ENCODE measurements around the gene SPEM3.
A peak's percentile ranks its signal among the peaks of the same experiment; 100 is the strongest.

Gene SPEM3

GRCh38 chr17:7393613-7394451 lies 34.8 kb upstream of the SPEM3 start:
- H3K9ac ChIP-seq (ENCODE audit: low read depth, low read length, poor library complexity, severe bottlenecking) = peak overlapping the region; percentile 71
- H3K9me2 ChIP-seq (replicated peaks; ENCODE audit: low read depth, low read length) = no peaks in the 10 kb centered on the region
- peak; percentile 33 for TF ChIP-seq CTCF (conservative IDR thresholded peaks at IDR 0.05; ENCODE audit: low read length)
- no peak for TF ChIP-seq EZH2phosphoT487 (IDR thresholded peaks at IDR 0.05; ENCODE audit: borderline replicate concordance)
- H3K27me3 ChIP-seq (ENCODE audit: insufficient read depth, low read length, poor library complexity, severe bottlenecking) = no peaks in the 10 kb centered on the region
- peaks cover 14% of the 10 kb centered on the region for H3K4me1 ChIP-seq (ENCODE audit: insufficient read depth, low read length, poor library complexity, severe bottlenecking)
- H2AFZ ChIP-seq (ENCODE audit: low read length) = peak overlapping the region; percentile 74
- H3K4me3 ChIP-seq (ENCODE audit: low read length, poor library complexity, severe bottlenecking) = peak overlapping the region; percentile 74
- no peaks in the 10 kb centered on the region for H3K36me3 ChIP-seq (ENCODE audit: insufficient read depth, low read length)
- H3K4me2 ChIP-seq (ENCODE audit: low read depth, low read length, poor library complexity, severe bottlenecking) = peak overlapping the region; percentile 90
- H3K9me3 ChIP-seq (ENCODE audit: insufficient read depth, low read depth, low read length) = no peaks in the 10 kb centered on the region
- no peaks in the 10 kb centered on the region for H3K79me2 ChIP-seq (ENCODE audit: insufficient read depth, low read length)
- no peaks in the 10 kb centered on the region for H4K20me1 ChIP-seq (ENCODE audit: insufficient read depth, low read length, poor library complexity, severe bottlenecking)
- H3F3A ChIP-seq (ENCODE audit: low read depth) = no peaks in the 10 kb centered on the region

- Histone ChIP-seq H3K27me3 (ENCODE audit: insufficient read depth, low read length, poor library complexity, severe bottlenecking) (no peaks in the 10 kb centered on the region), H3K9me2 (replicated peaks; ENCODE audit: low read depth, low read length) (no peaks in the 10 kb centered on the region), H3K4me1 (ENCODE audit: insufficient read depth, low read length, poor library complexity, severe bottlenecking) (peaks cover 14% of the 10 kb centered on the region), H3K79me2 (ENCODE audit: insufficient read depth, low read length) (no peaks in the 10 kb centered on the region), H3K4me3 (ENCODE audit: low read length, poor library complexity, severe bottlenecking) (peak within 1 kb of the TSS; percentile 74), H3K36me3 (ENCODE audit: insufficient read depth, low read length) (no peaks in the 10 kb centered on the region), H3K9me3 (ENCODE audit: insufficient read depth, low read depth, low read length) (no peaks in the 10 kb centered on the region), H2AFZ (ENCODE audit: low read length) (peak within 1 kb of the TSS; percentile 74), H3K9ac (ENCODE audit: low read depth, low read length, poor library complexity, severe bottlenecking) (peak within 1 kb of the TSS; percentile 71), H4K20me1 (ENCODE audit: insufficient read depth, low read length, poor library complexity, severe bottlenecking) (no peaks in the 10 kb centered on the region), H3F3A (ENCODE audit: low read depth) (no peaks in the 10 kb centered on the region), H3K4me2 (ENCODE audit: low read depth, low read length, poor library complexity, severe bottlenecking) (peak within 1 kb of the TSS; percentile 90)
- TF ChIP-seq CTCF (conservative IDR thresholded peaks at IDR 0.05; ENCODE audit: low read length) (peak; percentile 48), EZH2phosphoT487 (IDR thresholded peaks at IDR 0.05; ENCODE audit: borderline replicate concordance) (no peak)
These were observed 34.0 kb upstream of the SPEM3 start, which contains the start of gene PLSCR3 for GRCh38 chr17:7394452-7395191. PLSCR3 (minus strand) TSS chr17:7394525; CDS start chr17:7394110, 415 bp downstream.

- Histone ChIP-seq H3K9me2 (replicated peaks; ENCODE audit: low read depth, low read length) (no peaks in the 10 kb centered on the region), H4K20me1 (ENCODE audit: insufficient read depth, low read length, poor library complexity, severe bottlenecking) (no peaks in the 10 kb centered on the region), H3K4me1 (ENCODE audit: insufficient read depth, low read length, poor library complexity, severe bottlenecking) (peaks cover 14% of the 10 kb centered on the region), H3K4me2 (ENCODE audit: low read depth, low read length, poor library complexity, severe bottlenecking) (no peak overlapping the region), H3K9ac (ENCODE audit: low read depth, low read length, poor library complexity, severe bottlenecking) (no peak overlapping the region), H3K4me3 (ENCODE audit: low read length, poor library complexity, severe bottlenecking) (no peak overlapping the region), H3F3A (ENCODE audit: low read depth) (no peaks in the 10 kb centered on the region), H3K79me2 (ENCODE audit: insufficient read depth, low read length) (no peaks in the 10 kb centered on the region), H3K9me3 (ENCODE audit: insufficient read depth, low read depth, low read length) (no peaks in the 10 kb centered on the region), H3K27me3 (ENCODE audit: insufficient read depth, low read length, poor library complexity, severe bottlenecking) (no peaks in the 10 kb centered on the region), H3K36me3 (ENCODE audit: insufficient read depth, low read length) (no peaks in the 10 kb centered on the region), H2AFZ (ENCODE audit: low read length) (no peak overlapping the region)
- TF ChIP-seq EZH2phosphoT487 (IDR thresholded peaks at IDR 0.05; ENCODE audit: borderline replicate concordance) = no peak
These were observed 32.5 kb upstream of the SPEM3 start for GRCh38 chr17:7396147-7396546.
